ENCODE data around the gene LCE1B.

- no peak for TF ChIP-seq CEBPB (IDR thresholded peaks at IDR 0.05)
- TF ChIP-seq EP300 (IDR thresholded peaks at IDR 0.05; ENCODE audit: borderline replicate concordance), result no peak
- no peak for TF ChIP-seq EGR1 (IDR thresholded peaks at IDR 0.05)
- TF ChIP-seq RAD21 (IDR thresholded peaks at IDR 0.05; ENCODE audit: low read depth), result no peak
- TF ChIP-seq TAF1 (IDR thresholded peaks at IDR 0.05; ENCODE audit: low read depth), result no peak
- no peak for TF ChIP-seq REST (IDR thresholded peaks at IDR 0.05; ENCODE audit: low read depth)
- no peak for TF ChIP-seq FOXM1 (IDR thresholded peaks at IDR 0.05; ENCODE audit: borderline replicate concordance, low read depth)
- TF ChIP-seq TCF12 (IDR thresholded peaks at IDR 0.05; ENCODE audit: low read depth), result no peak
- no peak for TF ChIP-seq YY1 (IDR thresholded peaks at IDR 0.05; ENCODE audit: low read depth)
Observed at GRCh38 chr1:152824964-152825363, 13.2 kb downstream of the LCE1B start.
